AG04450 (cell line): Measurements from ENCODE around the gene UIMC1. TPM values are rescaled to one million over a fixed set of nuclear protein-coding genes. Genes with fewer than 3 reads are reported as not detected.

Experiments used
- CTCF ChIA-PET: fragments of 300-600, 350-600 bp; formaldehyde crosslinking; extraction: SDS; loops from one replicate; lab custom pipeline; 2022; ENCODE audit warnings: antibody characterized with exemption, inconsistent platforms; lab: Charles Lee
- POLR2A ChIA-PET: fragments of 350-600 bp; formaldehyde crosslinking; extraction: SDS; loops from one replicate; lab custom pipeline; 2021; ENCODE audit warnings: antibody characterized with exemption, inconsistent platforms; lab: Yijun Ruan, JAX
- DNase-seq: peaks from one replicate; pipeline ENCODE4 v3.0.0-alpha.2; 2011; ENCODE audit warnings: low read depth, low spot score
- H3K27ac ChIP-seq: one replicate; pipeline ENCODE4 v1.5.1; 2012; ENCODE audit warnings: low read depth, low read length, control low read depth
- H3K27me3 ChIP-seq: one replicate; pipeline ENCODE4 v1.6.0; 2012; ENCODE audit warnings: low read length; ENCODE audit not compliant: control insufficient read depth, insufficient read depth
- H3K4me3 ChIP-seq: 2 replicates; pipeline ENCODE4 v1.5.1; 2011; ENCODE audit warnings: mild to moderate bottlenecking, low read depth, low read length, control low read depth
- H3K9me3 ChIP-seq: 2 replicates; pipeline ENCODE4 v1.5.1; 2012; ENCODE audit warnings: low read length; ENCODE audit not compliant: control insufficient read depth, insufficient read depth
- polyA plus RNA-seq: library from polyadenylated mRNA; depleted of rRNA; stranded (reverse); fragments of >200 nt; gene quantifications from 2 replicates; pipeline ENCODE4 v1.2.3, GENCODE V29; 2011
- TF ChIP-seq, protein P1 (sequence below): IDR thresholded peaks from 2 replicates; pipeline ENCODE4 v1.5.1; 2011; ENCODE audit warnings: low read depth, low read length, control low read depth, inconsistent platforms

The UIMC1 gene
- polyA plus RNA-seq, 1 experiment: 27.8 TPM

DNA sequence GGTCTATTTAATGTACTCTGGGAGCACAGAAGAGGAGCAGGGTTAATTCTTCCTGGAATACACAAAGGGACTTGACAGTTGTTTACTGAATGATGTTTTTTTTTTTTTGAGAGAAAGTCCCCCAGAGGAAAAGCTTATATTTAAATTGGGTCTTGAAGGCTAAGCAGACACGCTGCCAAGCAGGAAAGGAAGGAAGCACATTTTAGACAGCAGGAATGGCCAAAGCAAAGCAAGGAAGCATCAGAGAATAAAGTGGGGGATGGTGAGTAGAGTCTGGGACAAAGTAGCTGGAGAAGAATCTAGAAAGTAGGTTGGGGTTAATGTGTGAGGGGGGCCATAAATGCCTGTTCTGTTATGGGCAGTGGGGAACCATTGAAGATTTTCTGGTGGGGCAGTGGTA is 37.4 kb upstream of the UIMC1 start:
- Histone ChIP-seq H3K27me3 (no peaks in the 10 kb centered on the region), H3K27ac (no peak overlapping the region), H3K4me3 (no peak overlapping the region), H3K9me3 (no peaks in the 10 kb centered on the region)
- CTCF ChIA-PET: interaction anchor here (1.3 to 2.3 kb wide), 2 partner anchors 28 to 383 kb away, joined by 4 to 9 read pairs; no protein-coding TSS in a partner anchor
- no peak for DNase-seq
- POLR2A ChIA-PET: no interaction called here
- TF ChIP-seq, protein P1, sequence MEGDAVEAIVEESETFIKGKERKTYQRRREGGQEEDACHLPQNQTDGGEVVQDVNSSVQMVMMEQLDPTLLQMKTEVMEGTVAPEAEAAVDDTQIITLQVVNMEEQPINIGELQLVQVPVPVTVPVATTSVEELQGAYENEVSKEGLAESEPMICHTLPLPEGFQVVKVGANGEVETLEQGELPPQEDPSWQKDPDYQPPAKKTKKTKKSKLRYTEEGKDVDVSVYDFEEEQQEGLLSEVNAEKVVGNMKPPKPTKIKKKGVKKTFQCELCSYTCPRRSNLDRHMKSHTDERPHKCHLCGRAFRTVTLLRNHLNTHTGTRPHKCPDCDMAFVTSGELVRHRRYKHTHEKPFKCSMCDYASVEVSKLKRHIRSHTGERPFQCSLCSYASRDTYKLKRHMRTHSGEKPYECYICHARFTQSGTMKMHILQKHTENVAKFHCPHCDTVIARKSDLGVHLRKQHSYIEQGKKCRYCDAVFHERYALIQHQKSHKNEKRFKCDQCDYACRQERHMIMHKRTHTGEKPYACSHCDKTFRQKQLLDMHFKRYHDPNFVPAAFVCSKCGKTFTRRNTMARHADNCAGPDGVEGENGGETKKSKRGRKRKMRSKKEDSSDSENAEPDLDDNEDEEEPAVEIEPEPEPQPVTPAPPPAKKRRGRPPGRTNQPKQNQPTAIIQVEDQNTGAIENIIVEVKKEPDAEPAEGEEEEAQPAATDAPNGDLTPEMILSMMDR: no peak

DNA sequence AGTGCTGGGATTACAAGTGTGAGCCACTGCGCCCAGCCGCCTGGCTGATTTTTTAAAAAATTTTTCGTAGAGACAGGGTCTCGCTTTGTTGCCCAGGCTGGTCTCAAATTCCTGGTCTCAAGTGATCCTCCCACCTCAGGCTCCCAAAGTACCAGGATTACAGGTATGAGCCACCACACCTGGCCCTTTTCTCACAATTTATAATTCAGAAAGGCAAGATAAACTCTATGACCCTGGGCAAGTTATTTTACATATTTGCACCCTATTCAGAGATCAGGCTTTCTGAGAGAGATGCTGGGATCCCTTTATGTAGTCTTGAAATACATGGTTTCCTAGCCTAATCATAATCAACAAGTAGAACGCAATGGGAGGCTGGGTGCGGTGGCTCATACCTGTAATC is 36.5 kb upstream of the UIMC1 start:
- TF ChIP-seq, protein P1: no peak
- H3K9me3 ChIP-seq: no peaks in the 10 kb centered on the region
- DNase-seq: no peak
- no peak overlapping the region for H3K27ac ChIP-seq
- CTCF ChIA-PET: interaction anchor here (1.1 to 1.3 kb wide), 2 partner anchors 69 to 382 kb away, joined by 3 to 4 read pairs; no protein-coding TSS in a partner anchor
- no peaks in the 10 kb centered on the region for H3K27me3 ChIP-seq
- POLR2A ChIA-PET: no interaction called here
- H3K4me3 ChIP-seq: no peak overlapping the region

DNA sequence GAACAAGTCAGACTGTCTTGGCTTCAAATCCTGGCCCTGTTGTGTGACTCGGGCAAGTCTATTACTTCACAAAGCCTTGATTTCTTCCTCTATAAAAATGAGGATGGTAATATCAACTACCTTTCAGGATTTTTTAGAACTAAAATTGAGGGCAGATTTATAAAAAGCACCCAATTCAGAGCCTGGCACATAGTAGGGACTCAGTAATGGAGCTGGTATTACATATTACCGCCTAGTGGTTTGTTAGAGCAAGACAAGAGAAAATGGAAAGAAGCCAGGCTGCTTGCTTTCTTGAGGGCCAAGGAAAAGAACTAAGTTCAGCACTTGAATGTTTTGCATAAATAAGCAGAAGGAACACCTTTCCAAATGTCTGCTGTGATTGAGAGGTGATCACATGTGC is 35.4 kb upstream of the UIMC1 start:
- ChIA-PET POLR2A (no interaction called here), CTCF (interaction anchor here (0.8 kb wide), 1 partner anchor 30 kb away, joined by 3 read pairs; no protein-coding TSS in a partner anchor)
- no peak overlapping the region for H3K27ac ChIP-seq
- no peak overlapping the region for H3K4me3 ChIP-seq
- DNase-seq: no peak
- no peaks in the 10 kb centered on the region for H3K27me3 ChIP-seq
- H3K9me3 ChIP-seq: no peaks in the 10 kb centered on the region
- TF ChIP-seq, protein P1: no peak

DNA sequence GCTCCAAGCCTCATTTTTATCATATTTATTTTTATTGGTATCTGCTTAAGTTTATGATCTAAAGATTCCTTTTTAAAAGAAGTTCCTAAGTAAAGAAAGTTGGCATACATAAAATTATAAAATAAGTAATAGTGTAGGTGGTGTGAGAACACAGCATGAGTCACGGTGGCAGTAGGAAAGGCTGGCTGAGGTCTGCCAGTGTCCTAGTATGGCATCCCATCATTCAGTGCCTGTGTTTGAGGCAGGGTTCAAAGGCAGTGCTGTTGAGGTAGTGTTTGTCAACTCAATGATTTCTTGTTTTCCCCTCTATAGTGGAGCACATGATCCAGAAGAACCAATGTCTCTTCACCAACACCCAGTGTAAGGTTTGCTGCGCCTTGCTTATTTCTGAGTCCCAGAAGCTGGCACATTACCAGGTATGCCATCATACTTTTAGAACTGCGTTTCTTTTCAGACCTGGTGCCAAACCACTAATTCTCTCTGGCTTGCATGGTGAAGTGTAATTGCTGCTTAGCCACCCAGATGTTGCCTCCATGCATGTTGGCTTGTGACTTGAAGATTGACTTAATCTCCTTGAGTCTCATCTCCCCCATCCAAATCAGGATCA is 34.3 kb upstream of the UIMC1 start:
- H3K9me3 ChIP-seq: no peaks in the 10 kb centered on the region
- TF ChIP-seq, protein P1: no peak
- DNase-seq: no peak
- no peak overlapping the region for H3K4me3 ChIP-seq
- CTCF ChIA-PET: interaction anchor here (1.3 kb wide), 1 partner anchor 19 kb away, joined by 3 read pairs; no protein-coding TSS in a partner anchor
- POLR2A ChIA-PET: no interaction called here
- H3K27me3 ChIP-seq: no peaks in the 10 kb centered on the region
- H3K27ac ChIP-seq: no peak overlapping the region

DNA sequence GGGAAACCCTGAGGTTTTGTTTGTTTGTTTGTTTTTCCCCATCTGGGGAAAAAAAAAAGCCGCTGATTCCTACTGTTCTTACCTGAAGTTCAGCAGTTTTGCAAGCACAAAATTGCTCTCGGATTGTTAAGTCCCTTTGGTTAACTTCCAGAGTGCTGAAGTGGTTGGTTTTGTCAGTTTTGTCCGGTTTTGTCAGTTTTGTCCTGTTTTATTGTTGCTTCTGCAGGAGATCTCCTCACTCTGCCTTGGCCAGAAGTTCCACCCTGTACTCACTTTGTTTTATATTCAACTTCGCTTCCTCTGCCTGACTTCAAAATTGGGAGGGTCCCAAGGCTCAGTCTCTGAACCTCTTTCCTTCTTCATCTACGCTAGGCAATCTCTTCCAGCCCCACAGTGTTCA is 30.3 kb upstream of the UIMC1 start:
- Histone ChIP-seq H3K27ac (no peak overlapping the region), H3K27me3 (no peaks in the 10 kb centered on the region)
- TF ChIP-seq, protein P1: no peak

More for the DNA sequence above, 30.3 kb upstream of the UIMC1 start:
- ChIA-PET POLR2A (no interaction called here), CTCF (interaction anchor here (1.9 kb wide), 1 partner anchor 35 kb away, joined by 7 read pairs; no protein-coding TSS in a partner anchor)
- Histone ChIP-seq H3K9me3 (no peaks in the 10 kb centered on the region), H3K4me3 (no peak overlapping the region)
- DNase-seq: no peak
